Measurements from ENCODE around the gene GRK4. TPM values are rescaled to one million over a fixed set of nuclear protein-coding genes. Genes with fewer than 3 reads are reported as not detected.
"Not testable (repeated sequence)": the region's sequence is repeated elsewhere in the genome, so short reads cannot be mapped to it uniquely, and the experiment has no call there.

GRK4 gene
- total RNA-seq, 6 donors from 2014 or later, result 3.3 to 10.4 (median 4.7) TPM

DNA sequence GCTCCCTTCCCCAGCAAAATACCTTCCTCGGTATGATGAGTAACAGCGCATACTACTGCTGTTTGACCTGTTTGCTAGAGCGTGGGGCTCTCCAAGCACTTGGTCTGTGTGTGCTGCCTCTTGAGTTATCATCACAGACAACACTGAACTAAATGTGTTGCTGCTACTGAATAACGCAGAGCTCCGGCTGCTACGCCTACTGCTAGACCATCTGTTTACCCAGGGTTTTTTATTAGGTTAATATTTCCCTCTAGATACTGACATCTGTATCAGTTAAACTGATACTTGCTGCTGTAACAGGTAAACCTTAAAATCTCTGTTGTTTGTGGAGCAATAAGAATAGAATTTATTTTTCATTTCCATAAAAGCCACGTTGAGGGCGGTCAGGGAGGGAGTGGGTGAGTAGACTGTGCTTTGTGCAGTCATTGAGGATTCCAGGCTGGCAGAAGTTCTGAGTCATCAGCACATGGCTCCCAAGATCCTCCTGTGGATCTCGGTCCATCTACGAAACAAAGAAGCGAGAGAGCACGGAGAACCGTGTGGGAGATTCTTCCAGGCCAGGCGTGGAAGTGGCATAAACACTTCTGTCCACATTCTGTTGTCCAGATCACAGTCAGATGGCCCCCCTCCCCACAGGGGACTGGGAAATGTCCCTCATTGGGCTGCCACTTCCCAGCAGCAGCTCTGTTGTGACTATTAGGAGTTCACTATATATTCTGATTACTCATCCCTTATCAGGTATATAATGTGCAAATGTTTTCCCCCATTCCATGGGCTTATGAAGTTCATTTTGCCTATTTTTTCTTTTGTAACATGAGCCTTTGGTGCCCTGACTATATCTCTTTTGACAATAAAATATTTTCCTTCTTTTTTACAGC is 14.1 kb downstream of the GRK4 start:
- H3K36me3 ChIP-seq, result no peaks in the 10 kb centered on the region
- no peak for TF ChIP-seq POLR2AphosphoS5 (IDR thresholded peaks at IDR 0.05)
- TF ChIP-seq CTCF (IDR thresholded peaks at IDR 0.05), result no peak
- TF ChIP-seq POLR2A (IDR thresholded peaks at IDR 0.05), result no peak
- TF ChIP-seq EP300 (IDR thresholded peaks at IDR 0.05), result no peak
- no peaks in the 10 kb centered on the region for H3K27me3 ChIP-seq
- no peak for ATAC-seq (ENCODE audit: low FRiP score in 2 of 2)
- no peak overlapping the region for H3K4me3 ChIP-seq
- no peak for DNase-seq
- H3K27ac ChIP-seq, result no peak overlapping the region
- 82 to 84% methylated on average over 14 of the region's 14 CpGs for WGBS, 2 donors
- peaks cover 0 to 16% (median 7%) of the 10 kb centered on the region in 4 donors for H3K9me3 ChIP-seq
- no peaks in the 10 kb centered on the region for H3K4me1 ChIP-seq

DNA sequence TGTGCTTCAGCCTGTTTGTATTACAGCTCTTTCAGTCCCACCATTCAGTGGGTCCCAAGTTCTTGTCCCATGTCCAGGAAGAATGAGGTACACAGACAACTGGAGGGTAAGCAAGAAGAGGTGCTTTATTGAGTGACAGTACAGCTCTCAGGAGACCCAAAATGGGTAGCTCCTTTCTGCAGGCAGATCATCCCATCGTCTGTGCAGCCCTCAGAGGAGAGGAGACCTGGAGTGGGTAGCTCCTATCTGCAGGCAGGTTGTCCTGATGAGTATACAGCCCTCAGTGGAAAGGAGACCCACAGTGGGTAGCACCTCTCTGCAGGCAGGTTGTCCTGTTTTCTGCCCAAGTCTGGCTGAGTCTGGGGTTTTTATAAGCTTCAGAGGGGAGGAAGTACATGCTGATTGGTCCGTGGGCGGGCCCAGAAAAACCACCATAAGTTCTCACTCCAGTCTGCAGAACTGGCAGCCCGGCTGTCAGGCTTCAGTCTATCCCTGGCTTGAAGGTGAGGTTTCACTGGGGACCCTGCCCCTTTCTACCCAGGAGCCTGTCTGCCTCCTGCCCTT is 18.0 kb downstream of the GRK4 start:
- no peak overlapping the region for H3K27ac ChIP-seq
- no peaks in the 10 kb centered on the region for H3K4me1 ChIP-seq
- ATAC-seq (ENCODE audit: low FRiP score in 2 of 2) (peak in 1 of 2 donors; percentile 27), DNase-seq (no peak)
- no peak overlapping the region for H3K4me3 ChIP-seq
- no peaks in the 10 kb centered on the region for H3K36me3 ChIP-seq
- peaks cover 0 to 16% (median 7%) of the 10 kb centered on the region in 4 donors for H3K9me3 ChIP-seq
- WGBS, 2 donors, result 71 to 86% methylated on average over 1 to 4 of the region's 4 CpGs
- TF ChIP-seq POLR2A (IDR thresholded peaks at IDR 0.05) (no peak), POLR2AphosphoS5 (IDR thresholded peaks at IDR 0.05) (no peak), EP300 (IDR thresholded peaks at IDR 0.05) (no peak), CTCF (IDR thresholded peaks at IDR 0.05) (no peak)
- H3K27me3 ChIP-seq, result no peaks in the 10 kb centered on the region

DNA sequence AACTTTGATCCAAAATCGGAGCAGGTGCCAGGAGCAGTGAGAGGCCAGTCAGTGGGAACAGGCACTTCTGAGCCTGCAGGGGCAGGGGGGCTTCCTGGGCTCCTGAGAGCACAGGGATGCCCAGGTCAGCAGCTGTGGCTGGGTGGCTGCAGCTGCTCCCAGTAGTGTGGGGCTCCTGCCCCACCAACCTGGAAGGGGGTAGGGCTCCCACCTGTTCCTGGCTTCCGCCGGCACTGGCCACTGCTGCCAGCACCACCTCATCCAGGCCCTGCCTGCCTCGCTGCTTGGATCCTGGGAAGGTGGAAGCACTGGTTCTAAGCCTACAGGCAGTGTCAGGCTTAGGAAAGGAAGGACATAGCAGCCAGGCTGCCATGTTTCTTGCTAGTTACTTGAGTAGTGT is 18.6 kb downstream of the GRK4 start:
- no peak for ATAC-seq (ENCODE audit: low FRiP score in 2 of 2)
- Histone ChIP-seq H3K4me1 (no peaks in the 10 kb centered on the region), H3K27me3 (no peaks in the 10 kb centered on the region), H3K4me3 (no peak overlapping the region), H3K9me3 (peaks cover 0 to 16% (median 7%) of the 10 kb centered on the region in 4 donors), H3K27ac (no peak overlapping the region), H3K36me3 (no peaks in the 10 kb centered on the region)
- peak in 1 of 2 donors; percentile 59 for DNase-seq
- WGBS, 2 donors, result 84% methylated on average over 3 of the region's 4 CpGs; no CpG with 5 or more reads in 1 of the 2 donors
- TF ChIP-seq EP300 (IDR thresholded peaks at IDR 0.05), result no peak
- no peak for TF ChIP-seq CTCF (IDR thresholded peaks at IDR 0.05)
- TF ChIP-seq POLR2AphosphoS5 (IDR thresholded peaks at IDR 0.05), result no peak

- H3K36me3 ChIP-seq; H3K4me3 ChIP-seq; ATAC-seq (ENCODE audit: low FRiP score in 2 of 2); H3K27me3 ChIP-seq; DNase-seq; H3K27ac ChIP-seq; H3K4me1 ChIP-seq: not testable (repeated sequence)
- 87 to 88% methylated on average over 7 of the region's 7 CpGs for whole genome bisulfite sequencing, 2 donors
- peaks cover 0 to 16% (median 7%) of the 10 kb centered on the region in 4 donors for H3K9me3 ChIP-seq
These were observed 20.3 kb downstream of the GRK4 start for GRCh38 chr4:2983715-2984114.

- Histone ChIP-seq H3K27me3 (no peaks in the 10 kb centered on the region), H3K27ac (no peak overlapping the region), H3K9me3 (no peaks in the 10 kb centered on the region), H3K4me3 (no peak overlapping the region), H3K4me1 (no peaks in the 10 kb centered on the region), H3K36me3 (no peaks in the 10 kb centered on the region)
- ATAC-seq (ENCODE audit: low FRiP score in 2 of 2), result no peak
- TF ChIP-seq POLR2A (IDR thresholded peaks at IDR 0.05) (no peak), CTCF (IDR thresholded peaks at IDR 0.05) (no peak), POLR2AphosphoS5 (IDR thresholded peaks at IDR 0.05) (no peak), EP300 (IDR thresholded peaks at IDR 0.05) (no peak)
- DNase-seq, result no peak
- 96 to 98% methylated on average over 4 of the region's 4 CpGs for WGBS, 2 donors
These were observed 27.9 kb downstream of the GRK4 start for GRCh38 chr4:2991243-2991642.

Data from upper lobe of left lung (tissue), 6 donors.